Placental epithelial cell (primary cell): ENCODE data around the gene SLC25A23. TPM values are rescaled to one million over a fixed set of nuclear protein-coding genes. Genes with fewer than 3 reads are reported as not detected.

ENCODE experiments used
- small RNA-seq: library from RNA; depleted of rRNA; stranded (forward); fragments of <200 nt; gene quantifications from one replicate; pipeline ENCODE3, GENCODE V24; 2012
- total RNA-seq: library from RNA; depleted of rRNA; stranded (reverse); fragments of >200 nt; gene quantifications from 2 replicates; pipeline ENCODE4 v1.2.3, GENCODE V29; 2012

The SLC25A23 gene
- 4.7 and 5.4 TPM in 2 replicates for total RNA-seq

DNA sequence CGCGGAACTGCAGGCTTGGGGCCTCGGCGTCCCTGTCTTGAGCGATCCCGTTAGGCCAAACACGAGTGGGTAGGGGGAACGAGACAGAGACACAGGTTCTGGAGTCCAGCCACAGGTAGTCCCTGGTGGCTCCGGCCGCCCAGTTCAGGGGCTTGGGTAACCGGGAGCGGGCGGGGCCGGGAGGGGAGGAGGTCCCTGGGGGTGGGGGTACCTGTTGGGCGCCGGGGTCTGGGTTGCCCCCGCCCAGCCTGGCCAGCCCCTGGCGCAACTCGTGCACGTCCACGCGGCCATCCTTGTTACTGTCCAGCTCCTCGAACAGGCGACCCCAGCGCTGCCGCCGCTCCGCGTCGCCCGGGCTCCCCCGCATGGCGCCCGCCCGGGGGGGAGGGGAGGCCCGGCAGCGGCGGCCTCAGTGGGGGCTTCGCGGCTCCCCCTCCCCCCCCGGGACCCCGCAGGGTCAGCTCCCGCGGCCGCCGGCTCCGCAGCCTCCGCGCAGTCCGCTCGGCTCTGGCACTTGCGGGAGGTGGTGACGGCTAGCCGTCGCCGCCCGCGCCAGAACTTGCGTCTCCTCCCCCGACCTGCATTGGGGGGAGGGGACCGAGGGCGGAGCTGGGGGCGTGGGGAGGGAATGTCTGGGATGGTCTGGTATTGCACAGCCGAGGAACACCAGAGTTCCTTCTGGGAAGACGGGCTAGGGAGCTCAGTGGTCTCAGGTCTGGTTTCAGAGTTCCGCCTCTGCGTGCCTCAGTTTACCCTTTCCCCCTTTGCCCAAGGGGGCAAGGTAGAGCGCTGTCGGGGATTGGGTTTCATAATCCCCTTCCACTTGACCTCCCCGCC, at the start of gene SLC25A23:
TSS of gene SLC25A23 (minus strand) at position 531 of the 837 bp plus-strand sequence. CDS start at position 367, 164 bp downstream.

DNA sequence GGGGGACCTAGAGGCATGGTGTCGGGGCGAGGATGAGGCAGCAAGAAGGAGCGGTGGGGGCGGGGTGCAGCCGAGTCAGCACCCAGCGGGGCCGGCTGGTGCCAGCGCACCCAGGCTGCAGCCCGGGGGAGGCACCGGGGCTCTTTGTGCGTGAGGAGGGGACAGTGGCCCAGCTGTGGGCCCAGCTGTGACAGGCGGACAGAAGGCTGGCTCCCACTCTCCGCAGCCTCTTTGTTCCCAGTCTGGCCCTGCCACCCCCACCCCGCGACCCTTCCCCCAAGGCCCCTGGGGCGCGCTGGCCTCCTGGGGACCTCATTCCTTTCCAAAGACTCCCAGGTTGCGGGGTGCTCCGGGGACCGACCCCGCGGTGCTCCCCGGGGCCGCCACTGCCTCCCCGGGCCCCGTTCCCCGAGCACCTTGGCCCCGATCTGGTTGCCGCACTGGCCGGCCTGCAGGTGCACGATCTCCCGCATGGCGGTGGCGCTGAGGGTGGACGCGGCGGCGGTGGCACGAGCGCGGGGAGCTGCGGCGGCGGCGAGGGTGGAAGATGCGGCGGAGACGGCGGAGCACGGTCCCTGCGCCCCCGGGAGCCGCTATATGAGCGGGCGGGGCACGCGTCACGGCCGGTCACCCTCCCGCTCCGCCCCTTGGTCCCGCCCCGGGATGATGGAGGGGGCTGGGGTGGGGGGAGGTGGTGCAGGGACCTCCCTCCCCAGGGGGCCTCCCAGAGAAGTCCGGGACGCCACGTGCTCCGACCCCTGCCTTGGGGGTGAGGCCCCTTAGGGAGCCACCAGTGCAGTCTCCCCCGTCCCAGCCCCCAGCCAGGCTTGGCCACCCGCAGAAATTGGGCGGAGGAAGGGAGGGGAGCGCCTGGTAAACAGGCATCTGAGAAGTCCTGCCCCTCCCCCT, 42.4 kb upstream of the SLC25A23 start, which contains the start of gene TUBB4A:
TSS of gene TUBB4A (minus strand) at position 570 of the 909 bp plus-strand sequence. CDS start at position 473, 97 bp downstream.

GRCh38 chr19:6481541-6482342, 22.1 kb upstream of the SLC25A23 start, which contains the start of gene DENND1C:
Gene DENND1C (minus strand): TSS chr19:6481787. CDS start chr19:6481695, 92 bp downstream.

DNA sequence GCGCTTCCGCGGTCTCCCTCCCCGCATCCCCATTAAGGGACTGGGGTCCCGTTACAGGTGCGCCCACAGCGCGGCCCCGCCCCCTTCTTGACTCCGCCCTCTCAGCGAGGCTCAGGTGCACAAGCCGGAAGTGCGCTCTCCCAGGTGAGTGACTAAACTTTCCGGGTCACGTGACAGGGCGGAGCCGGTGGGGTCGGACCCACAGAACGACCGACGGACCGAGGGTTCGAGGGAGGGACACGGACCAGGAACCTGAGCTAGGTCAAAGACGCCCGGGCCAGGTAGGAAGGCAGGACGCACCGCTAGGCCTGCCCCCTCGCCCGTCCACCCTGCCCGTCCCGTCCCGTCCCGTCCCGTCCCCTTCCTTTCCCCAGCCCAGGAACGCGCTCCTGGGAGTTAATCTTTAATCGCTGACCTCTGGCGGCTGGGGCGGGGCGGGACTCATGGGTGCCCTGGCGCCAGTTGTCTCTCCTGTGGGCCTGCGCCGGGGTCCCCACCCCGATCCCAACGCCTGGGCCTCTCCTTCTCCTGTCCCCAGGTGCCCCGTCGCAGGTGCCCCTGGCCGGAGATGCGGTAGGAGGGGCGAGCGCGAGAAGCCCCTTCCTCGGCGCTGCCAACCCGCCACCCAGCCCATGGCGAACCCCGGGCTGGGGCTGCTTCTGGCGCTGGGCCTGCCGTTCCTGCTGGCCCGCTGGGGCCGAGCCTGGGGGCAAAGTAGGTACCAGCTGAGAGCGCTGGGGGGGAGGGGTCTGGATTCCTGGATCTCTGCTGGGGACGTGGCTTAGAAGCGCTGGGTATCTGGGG, 4.7 kb upstream of the SLC25A23 start, which contains the start of gene CRB3:
TSS of gene CRB3 (plus strand) at position 202 of the 804 bp plus-strand sequence. CDS start at position 633, 431 bp downstream.

DNA sequence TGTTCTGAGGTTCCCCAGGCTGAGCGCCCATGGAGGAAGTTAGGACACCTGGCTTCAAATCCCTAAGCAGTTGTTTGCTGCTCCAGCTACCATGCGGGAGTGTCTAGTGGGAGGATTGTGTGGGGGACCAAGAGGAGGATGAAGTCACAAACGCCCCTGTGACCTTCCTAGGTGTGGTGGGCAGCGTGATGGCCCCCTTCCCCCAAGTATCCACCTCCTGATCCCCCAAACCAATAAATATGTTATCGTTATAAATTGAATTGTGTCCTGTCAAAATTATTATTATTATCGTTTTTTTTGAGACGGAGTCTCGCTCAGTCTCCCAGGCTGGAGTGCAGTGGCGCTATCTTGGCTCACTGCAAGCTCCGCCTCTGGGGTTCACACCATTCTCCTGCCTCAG, 25.9 kb downstream of the SLC25A23 start, which contains the start of gene SLC25A41:
TSS of gene SLC25A41 (minus strand) at position 101 of the 400 bp plus-strand sequence. CDS start at position 31, 70 bp downstream.

GRCh38 chr19:6424195-6424938, 35.2 kb downstream of the SLC25A23 start, which contains the start of gene KHSRP:
Gene KHSRP (minus strand): TSS chr19:6424811. CDS start chr19:6424701, 110 bp downstream.

GRCh38 chr19:6393074-6393982, 66.3 kb downstream of the SLC25A23 start, which contains the start of gene GTF2F1:
Gene GTF2F1 (minus strand): TSS chr19:6393164. CDS start chr19:6392995, 169 bp downstream.

Small RNA genes within 50 kb of the gene (small RNA-seq; reads per million reads assigned to genes)
- not detected for gene AC010503.2
- gene MIR6790 = not detected

Other genes with a start within 250 kb of the SLC25A23 start
- gene MLLT1, start 179.8 kb downstream of the SLC25A23 start, total RNA-seq = 5.5 and 9.1 TPM in 2 replicates
- gene ACER1, start 126.2 kb downstream of the SLC25A23 start, total RNA-seq = 0.11 TPM in 1 of 2 replicates, not detected in the other
- 32.2 and 56.3 TPM in 2 replicates for gene CLPP, start 98.3 kb downstream of the SLC25A23 start, total RNA-seq
- gene ALKBH7, start 87.0 kb downstream of the SLC25A23 start, total RNA-seq = 71.4 and 73.0 TPM in 2 replicates
- gene PSPN, start 83.9 kb downstream of the SLC25A23 start, total RNA-seq = 1.2 and 1.4 TPM in 2 replicates
- gene GTF2F1, start 66.6 kb downstream of the SLC25A23 start, total RNA-seq = 43.7 and 70.3 TPM in 2 replicates
- gene KHSRP, start 35.0 kb downstream of the SLC25A23 start, total RNA-seq = 79.7 and 92.4 TPM in 2 replicates
- gene SLC25A41, start 26.0 kb downstream of the SLC25A23 start, total RNA-seq = not detected in 2 replicates
- gene CRB3, start 4.5 kb upstream of the SLC25A23 start, total RNA-seq = 0.39 and 0.65 TPM in 2 replicates
- gene DENND1C, start 22.0 kb upstream of the SLC25A23 start, total RNA-seq = not detected in 2 replicates
- gene TUBB4A, start 42.5 kb upstream of the SLC25A23 start, total RNA-seq = not detected in 2 replicates
- gene TNFSF9, start 71.2 kb upstream of the SLC25A23 start, total RNA-seq = not detected in 2 replicates
- gene CD70, start 131.4 kb upstream of the SLC25A23 start, total RNA-seq = not detected in 2 replicates
- not detected in 2 replicates for gene TNFSF14, start 210.4 kb upstream of the SLC25A23 start, total RNA-seq